Activated T-cell treated with anti-CD3 and anti-CD28 coated beads, Interleukin-2, amount 50 U/mL, for 4 hours (primary cell): ENCODE measurements around the gene TCEAL7. TPM values are rescaled to one million over a fixed set of nuclear protein-coding genes. Genes with fewer than 3 reads are reported as not detected.

Experiments used
- total RNA-seq, 3 donors: library from RNA; stranded (reverse); gene quantifications; one replicate each; pipeline ENCODE4 v1.2.1, GENCODE V29; 2021

The TCEAL7 gene
- total RNA-seq, 3 donors from 2014 or later, result not detected

Other genes with a start within 250 kb of the TCEAL7 start
- not detected for gene NXF3, start 237.1 kb upstream of the TCEAL7 start, total RNA-seq
- gene BEX4, start 115.1 kb upstream of the TCEAL7 start, total RNA-seq, result 10 to 100 TPM in 1 of 3 donors, 1 to 10 TPM in 2; 8.5 to 10.7 (median 8.7) TPM
- gene TCEAL8, start 75.1 kb upstream of the TCEAL7 start, total RNA-seq, result 10 to 100 TPM; 17.1 to 23.4 (median 21.2) TPM
- gene TCEAL5, start 53.5 kb upstream of the TCEAL7 start, total RNA-seq, result not detected
- 10 to 100 TPM; 16.0 to 17.9 (median 16.5) TPM for gene BEX2, start 19.2 kb upstream of the TCEAL7 start, total RNA-seq
- gene TCEAL9, start 26.3 kb downstream of the TCEAL7 start, total RNA-seq, result 1 to 10 TPM; 1.3 to 2.6 (median 1.8) TPM
- gene BEX3, start 46.3 kb downstream of the TCEAL7 start, total RNA-seq, result 1 to 10 TPM; 6.8 to 9.1 (median 7.6) TPM
- under 1 TPM in 2 of 3 donors, not detected in 1; 0.13 to 0.14 TPM for gene RAB40A, start 189.2 kb downstream of the TCEAL7 start, total RNA-seq